Ectodermal cell (in vitro differentiated cells): Measurements from ENCODE around the gene ENTR1.
"Not testable (repeated sequence)": the region's sequence is repeated elsewhere in the genome, so short reads cannot be mapped to it uniquely, and the experiment has no call there.

ENCODE experiments used
- H3K27ac ChIP-seq: 2 replicates; pipeline ENCODE4 v1.7.0; 2013; ENCODE audit warnings: mild to moderate bottlenecking, low read depth, low read length; ENCODE audit not compliant: insufficient read depth, poor library complexity, severe bottlenecking
- H3K27me3 ChIP-seq: 2 replicates; pipeline ENCODE4 v1.7.0; 2013; ENCODE audit warnings: mild to moderate bottlenecking, low read length; ENCODE audit not compliant: insufficient read depth, control insufficient read depth, poor library complexity, severe bottlenecking
- H3K36me3 ChIP-seq: one replicate; pipeline ENCODE4 v1.7.0; 2013; ENCODE audit warnings: low read length; ENCODE audit not compliant: control insufficient read depth, insufficient read depth
- H3K4me1 ChIP-seq: one replicate; pipeline ENCODE4 v1.7.0; 2013; ENCODE audit warnings: low read length; ENCODE audit not compliant: control insufficient read depth, insufficient read depth
- H3K4me3 ChIP-seq: 2 replicates; pipeline ENCODE4 v1.7.0; 2013; ENCODE audit warnings: low read depth, low read length, control low read depth; ENCODE audit not compliant: insufficient read depth
- H3K9me3 ChIP-seq: 2 replicates; pipeline ENCODE4 v1.7.0; 2013; ENCODE audit warnings: mild to moderate bottlenecking, low read length, moderate library complexity; ENCODE audit not compliant: control insufficient read depth
- WGBS, 2 experiments: methylation state at CpG; one replicate each; pipeline ENCODE4 v1.1.7; 2013; ENCODE audit warnings: missing lambda C conversion rate in 2 of 2; 5-methylcytosine and 5-hydroxymethylcytosine counted together

ENTR1 gene

GRCh38 chr9:136418182-136419091 is 8.0 kb upstream of the ENTR1 start:
- no peaks in the 10 kb centered on the region for H3K9me3 ChIP-seq
- H3K4me1 ChIP-seq: no peaks in the 10 kb centered on the region
- no peak overlapping the region for H3K27ac ChIP-seq
- H3K4me3 ChIP-seq: no peak overlapping the region
- peaks cover 62% of the 10 kb centered on the region for H3K36me3 ChIP-seq
- no peaks in the 10 kb centered on the region for H3K27me3 ChIP-seq
- WGBS, 2 experiments: 94% methylated on average over 48 of the region's 48 CpGs

GRCh38 chr9:136416914-136417313 is 6.5 kb upstream of the ENTR1 start:
- 94 to 97% methylated on average over 19 of the region's 19 CpGs for WGBS, 2 experiments
- H3K27ac ChIP-seq: no peak overlapping the region
- no peaks in the 10 kb centered on the region for H3K9me3 ChIP-seq
- no peaks in the 10 kb centered on the region for H3K27me3 ChIP-seq
- H3K36me3 ChIP-seq: peaks cover 61% of the 10 kb centered on the region
- H3K4me1 ChIP-seq: peaks cover under 1% of the 10 kb centered on the region
- no peak overlapping the region for H3K4me3 ChIP-seq

GRCh38 chr9:136416427-136416826 is 6.0 kb upstream of the ENTR1 start:
- H3K4me3 ChIP-seq: no peak overlapping the region
- H3K4me1 ChIP-seq: peaks cover 5% of the 10 kb centered on the region
- peaks cover 56% of the 10 kb centered on the region for H3K36me3 ChIP-seq
- H3K9me3 ChIP-seq: no peaks in the 10 kb centered on the region
- H3K27me3 ChIP-seq: no peaks in the 10 kb centered on the region
- H3K27ac ChIP-seq: no peak overlapping the region
- WGBS, 2 experiments: 95 to 99% methylated on average over 7 to 8 of the region's 8 CpGs

- Histone ChIP-seq H3K4me3 (no peak overlapping the region), H3K9me3 (no peaks in the 10 kb centered on the region), H3K36me3 (peaks cover 35% of the 10 kb centered on the region), H3K27ac (no peak overlapping the region), H3K4me1 (peaks cover 13% of the 10 kb centered on the region), H3K27me3 (no peaks in the 10 kb centered on the region)
- WGBS, 2 experiments: 94 to 96% methylated on average over 9 of the region's 9 CpGs
Observed at GRCh38 chr9:136412962-136413361, 2.5 kb upstream of the ENTR1 start.

GRCh38 chr9:136411378-136411777 is 964 bp upstream of the ENTR1 start:
- Histone ChIP-seq H3K36me3 (peaks cover 31% of the 10 kb centered on the region), H3K27ac (no peak overlapping the region), H3K4me1 (peaks cover 13% of the 10 kb centered on the region), H3K27me3 (no peaks in the 10 kb centered on the region), H3K4me3 (peak overlapping the region; percentile 95), H3K9me3 (no peaks in the 10 kb centered on the region)
- 78 to 82% methylated on average over 4 of the region's 4 CpGs for WGBS, 2 experiments

- H3K4me1 ChIP-seq: peaks cover 13% of the 10 kb centered on the region
- H3K4me3 ChIP-seq: peak overlapping the region; percentile 95
- H3K36me3 ChIP-seq: peaks cover 21% of the 10 kb centered on the region
- 13% methylated on average over 71 of the region's 71 CpGs for WGBS, 2 experiments
- no peak overlapping the region for H3K27ac ChIP-seq
- H3K9me3 ChIP-seq: no peaks in the 10 kb centered on the region
- no peaks in the 10 kb centered on the region for H3K27me3 ChIP-seq
Observed at GRCh38 chr9:136409557-136410455, 608 bp downstream of the ENTR1 start.

- Histone ChIP-seq H3K27ac (no peak overlapping the region), H3K27me3 (no peaks in the 10 kb centered on the region), H3K4me3 (no peak overlapping the region), H3K9me3 (no peaks in the 10 kb centered on the region), H3K36me3 (peaks cover 27% of the 10 kb centered on the region), H3K4me1 (peaks cover 13% of the 10 kb centered on the region)
- 94% methylated on average over 7 of the region's 7 CpGs for WGBS, 2 experiments
Observed at GRCh38 chr9:136407911-136408310, 2.5 kb downstream of the ENTR1 start.

- not testable (repeated sequence) for H3K27me3 ChIP-seq, H3K9me3 ChIP-seq, H3K4me3 ChIP-seq, H3K27ac ChIP-seq
- peaks cover 13% of the 10 kb centered on the region for H3K4me1 ChIP-seq
- 95 to 97% methylated on average over 28 of the region's 28 CpGs for WGBS, 2 experiments
- H3K36me3 ChIP-seq: peaks cover 23% of the 10 kb centered on the region
Observed at GRCh38 chr9:136407061-136407460, 3.4 kb downstream of the ENTR1 start.

- not testable (repeated sequence) for H3K4me1 ChIP-seq, H3K9me3 ChIP-seq, H3K27me3 ChIP-seq, H3K27ac ChIP-seq, H3K4me3 ChIP-seq
- H3K36me3 ChIP-seq: peaks cover 23% of the 10 kb centered on the region
- 90 to 94% methylated on average over 10 of the region's 10 CpGs for WGBS, 2 experiments
Observed at GRCh38 chr9:136405904-136406303, 4.5 kb downstream of the ENTR1 start.

- peaks cover 23% of the 10 kb centered on the region for H3K36me3 ChIP-seq
- WGBS, 2 experiments: 93 to 95% methylated on average over 6 to 7 of the region's 7 CpGs
- no peak overlapping the region for H3K27ac ChIP-seq
- H3K4me3 ChIP-seq: no peak overlapping the region
- H3K9me3 ChIP-seq: no peaks in the 10 kb centered on the region
- H3K4me1 ChIP-seq: peaks cover 5% of the 10 kb centered on the region
- H3K27me3 ChIP-seq: no peaks in the 10 kb centered on the region
Observed at GRCh38 chr9:136405481-136405880, 4.9 kb downstream of the ENTR1 start.
